ENCODE data around the gene PIP4K2C. TPM values are rescaled to one million over a fixed set of nuclear protein-coding genes. Genes with fewer than 3 reads are reported as not detected.
"Not testable (repeated sequence)": the region's sequence is repeated elsewhere in the genome, so short reads cannot be mapped to it uniquely, and the experiment has no call there.

Gene PIP4K2C
- total RNA-seq, 1 donor from 2014 or later = 43.5 TPM

- no peak for DNase-seq (ENCODE audit: low read depth)
Measured at GRCh38 chr12:57558864-57559263, 32.1 kb upstream of the PIP4K2C start.

- DNase-seq (ENCODE audit: low read depth) = no peak
Measured at GRCh38 chr12:57560516-57560915, 30.5 kb upstream of the PIP4K2C start.

- DNase-seq (ENCODE audit: low read depth) = peak; percentile 9
Measured at GRCh38 chr12:57561117-57561516, 29.9 kb upstream of the PIP4K2C start.

GRCh38 chr12:57563358-57563757, 27.6 kb upstream of the PIP4K2C start:
- no peak for DNase-seq (ENCODE audit: low read depth)

GRCh38 chr12:57564178-57564740, 26.7 kb upstream of the PIP4K2C start:
- no peak for DNase-seq (ENCODE audit: low read depth)

GRCh38 chr12:57568838-57569237, 22.2 kb upstream of the PIP4K2C start:
- no peak for DNase-seq (ENCODE audit: low read depth)

GRCh38 chr12:57569858-57570257, 21.1 kb upstream of the PIP4K2C start:
- DNase-seq (ENCODE audit: low read depth) = no peak

GRCh38 chr12:57570438-57570837, 20.6 kb upstream of the PIP4K2C start:
- DNase-seq (ENCODE audit: low read depth) = not testable (repeated sequence)

- no peak for DNase-seq (ENCODE audit: low read depth)
Measured at GRCh38 chr12:57571926-57572762, 18.8 kb upstream of the PIP4K2C start.

GRCh38 chr12:57574795-57575194, 16.2 kb upstream of the PIP4K2C start:
- DNase-seq (ENCODE audit: low read depth) = no peak

GRCh38 chr12:57575771-57576612, 15.0 kb upstream of the PIP4K2C start:
- no peak for DNase-seq (ENCODE audit: low read depth)

- DNase-seq (ENCODE audit: low read depth) = no peak
Measured at GRCh38 chr12:57576613-57577160, 14.3 kb upstream of the PIP4K2C start.

GRCh38 chr12:57577981-57578758, 12.8 kb upstream of the PIP4K2C start:
- DNase-seq (ENCODE audit: low read depth) = no peak

GRCh38 chr12:57579011-57579410, 12.0 kb upstream of the PIP4K2C start:
- DNase-seq (ENCODE audit: low read depth) = no peak

GRCh38 chr12:57579677-57580465, 11.1 kb upstream of the PIP4K2C start:
- no peak for DNase-seq (ENCODE audit: low read depth)

GRCh38 chr12:57580466-57580795, 10.6 kb upstream of the PIP4K2C start:
- no peak for DNase-seq (ENCODE audit: low read depth)

- no peak for DNase-seq (ENCODE audit: low read depth)
Measured at GRCh38 chr12:57581802-57582201, 9.2 kb upstream of the PIP4K2C start.

- DNase-seq (ENCODE audit: low read depth) = no peak
Measured at GRCh38 chr12:57582440-57582839, 8.6 kb upstream of the PIP4K2C start.

GRCh38 chr12:57583008-57583831, 7.8 kb upstream of the PIP4K2C start:
- peak; percentile 75 for DNase-seq (ENCODE audit: low read depth)

GRCh38 chr12:57584050-57584449, 6.9 kb upstream of the PIP4K2C start:
- DNase-seq (ENCODE audit: low read depth) = no peak
